H7 (cell line): ENCODE results near the gene ABCB10. TPM values are rescaled to one million over a fixed set of nuclear protein-coding genes. Genes with fewer than 3 reads are reported as not detected.
"Not testable (repeated sequence)": the region's sequence is repeated elsewhere in the genome, so short reads cannot be mapped to it uniquely, and the experiment has no call there.

ENCODE experiments used
- DNase-seq: peaks from one replicate; pipeline ENCODE4 v3.0.0; 2012
- H3K27me3 ChIP-seq: 2 replicates; pipeline ENCODE4 v1.6.0; 2011; ENCODE audit warnings: mild to moderate bottlenecking, low read length; ENCODE audit not compliant: control insufficient read depth, insufficient read depth
- H3K36me3 ChIP-seq: replicated peaks from 2 replicates; pipeline ENCODE4 v1.5.1; 2011; ENCODE audit warnings: low read length; ENCODE audit not compliant: control insufficient read depth, insufficient read depth
- H3K4me3 ChIP-seq: 2 replicates; pipeline ENCODE4 v1.5.1; 2011; ENCODE audit warnings: low read depth, mild to moderate bottlenecking, control low read depth, low read length, moderate library complexity; ENCODE audit not compliant: insufficient read depth
- total RNA-seq: library from RNA; depleted of rRNA; stranded (reverse); fragments of >200 nt; shearing (Covaris generic); gene quantifications from 2 replicates; pipeline ENCODE4 v1.2.3, GENCODE V29; 2014

ABCB10 gene
- total RNA-seq, 1 experiment from 2014 or later, result 19.8 TPM

DNA sequence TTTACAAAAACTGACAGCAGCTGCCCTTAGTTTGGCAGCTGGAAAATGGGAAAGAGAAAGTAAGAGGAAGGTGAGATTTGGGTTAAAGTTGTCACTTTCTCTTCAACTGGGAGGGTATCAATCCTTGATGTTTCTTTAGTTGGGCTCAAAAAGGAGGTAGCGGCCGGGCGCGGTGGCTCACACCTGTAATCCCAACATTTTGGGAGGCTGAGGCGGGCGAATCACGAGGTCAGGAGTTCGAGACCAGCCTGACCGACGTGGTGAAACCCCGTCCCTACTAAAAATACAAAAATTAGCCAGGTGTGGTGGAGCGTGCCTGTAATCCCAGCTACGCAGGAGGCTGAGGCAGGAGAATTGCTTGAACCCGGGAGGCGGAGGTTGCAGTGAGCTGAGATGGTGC lies 1.6 kb upstream of the ABCB10 start:
- not testable (repeated sequence) for DNase-seq, H3K4me3 ChIP-seq, H3K36me3 ChIP-seq, H3K27me3 ChIP-seq

DNA sequence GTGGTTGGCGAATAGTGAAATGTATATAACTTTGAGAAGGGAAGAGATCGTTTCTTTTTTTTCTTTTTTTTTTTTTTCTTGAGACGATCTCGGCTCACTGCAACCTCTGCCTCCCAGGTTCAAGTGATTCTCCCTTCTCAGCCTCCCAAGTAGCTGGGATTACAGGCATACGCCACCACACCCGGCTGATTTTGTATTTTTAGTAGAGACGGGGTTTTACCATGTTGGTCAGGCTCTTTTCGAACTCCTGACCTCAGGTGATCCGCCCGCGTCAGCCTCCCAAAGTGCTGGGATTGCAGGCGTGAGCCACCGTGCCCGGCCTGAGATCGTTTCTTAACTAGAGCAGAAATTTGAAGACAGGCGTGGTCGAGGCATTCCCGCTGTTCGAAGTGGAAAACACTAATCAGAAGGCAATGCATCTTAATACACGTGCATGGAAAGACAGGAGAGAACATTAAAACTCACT lies 862 bp upstream of the ABCB10 start:
- not testable (repeated sequence) for H3K27me3 ChIP-seq, H3K36me3 ChIP-seq, DNase-seq
- peak overlapping the region; percentile 75 for H3K4me3 ChIP-seq

DNA sequence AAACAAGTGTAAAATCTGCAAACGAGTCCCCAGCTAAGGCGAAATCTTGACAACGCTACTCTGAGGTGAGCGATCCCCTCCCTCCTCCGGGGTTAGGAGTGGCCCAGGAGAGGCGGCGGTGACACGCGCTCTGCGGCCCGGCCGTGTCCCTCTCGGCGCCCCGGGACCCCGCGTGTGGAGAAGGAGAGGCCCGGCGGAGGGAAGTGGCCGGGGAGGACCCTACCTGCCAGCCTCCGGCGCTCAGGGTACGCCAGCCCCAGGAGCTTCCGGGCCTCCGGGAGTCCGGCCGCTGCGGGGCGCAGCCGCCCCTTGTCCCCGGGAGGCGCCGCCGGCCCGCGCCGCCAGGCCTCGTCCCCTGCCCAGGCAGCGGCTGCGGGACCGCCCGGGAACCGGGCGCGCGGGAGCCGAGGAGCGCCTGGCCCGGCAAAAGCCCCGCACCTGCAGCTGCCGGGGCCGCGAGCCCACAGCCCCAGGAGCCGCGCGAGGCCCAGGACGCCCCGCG lies 543 bp downstream of the ABCB10 start:
- peak; percentile 80 for DNase-seq
- H3K36me3 ChIP-seq, result no peaks in the 10 kb centered on the region
- peak overlapping the region; percentile 75 for H3K4me3 ChIP-seq

DNA sequence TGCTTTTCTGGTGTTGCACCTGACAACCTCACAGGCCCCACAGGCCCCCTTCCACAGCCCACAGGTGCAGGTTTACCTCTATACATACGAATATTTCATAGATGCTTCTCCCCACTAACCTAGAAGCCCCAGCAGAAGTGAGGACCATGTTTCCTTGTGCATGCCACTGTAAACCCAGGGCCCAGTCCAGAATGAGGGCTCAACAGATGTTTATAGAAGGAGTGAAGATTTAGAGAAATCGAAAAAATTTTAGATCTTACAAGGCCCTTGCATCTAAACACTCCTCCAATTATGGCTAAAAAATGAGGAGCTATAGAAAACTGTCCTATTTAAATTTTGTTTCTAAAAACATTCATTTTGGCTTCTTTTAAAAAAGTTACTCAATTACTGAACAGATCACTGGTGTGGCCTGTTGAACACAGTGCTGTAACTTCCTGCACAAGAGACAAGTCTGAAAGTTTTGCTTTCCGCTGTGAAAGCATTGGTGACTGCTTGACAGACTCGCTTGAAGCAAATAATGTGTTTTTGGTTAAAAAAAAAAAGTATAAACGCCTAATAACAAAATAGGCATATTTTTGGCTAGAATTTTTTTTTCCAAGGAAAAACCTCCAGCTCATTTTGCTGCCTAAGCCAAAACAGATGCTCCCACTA lies 1.2 kb downstream of the ABCB10 start:
- H3K36me3 ChIP-seq, result no peaks in the 10 kb centered on the region
- H3K27me3 ChIP-seq, result no peaks in the 10 kb centered on the region
- H3K4me3 ChIP-seq, result peak overlapping the region; percentile 75
- no peak for DNase-seq

More for the DNA sequence above, 543 bp downstream of the ABCB10 start:
- H3K27me3 ChIP-seq, result no peaks in the 10 kb centered on the region

DNA sequence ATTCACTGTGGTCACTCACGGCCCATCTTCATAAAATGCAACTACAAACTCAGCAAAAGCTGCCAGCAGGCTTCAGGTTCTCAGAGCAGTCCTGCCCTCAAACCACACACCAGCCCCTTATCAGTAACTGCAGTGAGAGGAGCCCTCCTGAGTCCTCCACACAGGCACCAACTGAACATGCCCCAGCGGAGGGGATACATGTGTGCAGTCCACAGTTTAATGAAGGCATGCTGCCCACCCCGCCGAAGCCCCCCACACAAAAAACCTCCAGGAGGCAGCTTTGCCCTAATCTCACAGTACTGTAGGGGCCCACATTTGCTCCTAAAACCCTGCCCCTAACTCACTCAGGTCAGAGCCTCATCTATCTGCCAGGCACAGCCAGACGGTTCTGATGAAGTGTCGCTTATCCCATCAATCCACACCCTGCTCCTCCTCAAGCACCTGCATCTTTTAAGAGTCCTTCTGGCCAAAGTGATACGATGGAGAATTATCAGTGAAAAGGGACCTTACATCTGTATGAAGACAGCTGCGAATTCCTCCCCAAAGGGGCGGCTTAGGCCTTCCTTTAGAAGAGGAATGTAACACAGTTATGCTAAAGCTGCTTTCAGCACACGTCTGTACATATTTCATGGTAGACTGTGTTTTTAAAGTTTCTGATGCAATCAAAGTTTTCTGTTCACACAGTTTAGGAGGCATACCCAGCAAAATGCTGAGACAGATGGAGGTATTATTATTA lies 3.5 kb downstream of the ABCB10 start:
- no peaks in the 10 kb centered on the region for H3K36me3 ChIP-seq
- no peaks in the 10 kb centered on the region for H3K27me3 ChIP-seq
- H3K4me3 ChIP-seq, result no peak overlapping the region
- DNase-seq, result no peak

DNA sequence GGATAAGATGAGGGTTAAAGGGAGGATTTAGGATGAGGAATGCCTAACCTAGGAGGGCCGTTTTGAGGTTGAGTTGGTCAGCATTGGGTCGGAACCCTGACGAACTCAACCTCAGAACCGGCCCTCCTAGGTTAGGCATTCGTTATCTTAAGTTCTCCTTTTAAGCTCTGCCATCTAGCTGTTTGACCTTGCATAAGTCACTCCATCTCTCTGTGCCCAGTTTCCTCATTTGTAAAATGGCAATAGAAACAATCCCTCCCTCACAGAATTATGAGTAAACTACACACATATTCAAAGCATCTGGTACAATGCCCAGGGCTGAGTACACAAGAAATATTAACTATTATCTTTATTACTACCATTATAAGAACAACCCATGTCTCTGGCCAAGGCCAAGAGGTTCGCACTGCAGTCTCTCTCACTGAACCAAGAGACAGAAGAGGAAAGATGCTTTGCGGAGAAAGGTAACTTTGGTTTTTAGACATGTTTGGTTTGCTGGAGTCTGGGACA lies 4.8 kb downstream of the ABCB10 start:
- no peak for DNase-seq
- H3K36me3 ChIP-seq, result no peaks in the 10 kb centered on the region; the same call in 1 of the 2 replicates
- no peak overlapping the region for H3K4me3 ChIP-seq
- no peaks in the 10 kb centered on the region for H3K27me3 ChIP-seq

DNA sequence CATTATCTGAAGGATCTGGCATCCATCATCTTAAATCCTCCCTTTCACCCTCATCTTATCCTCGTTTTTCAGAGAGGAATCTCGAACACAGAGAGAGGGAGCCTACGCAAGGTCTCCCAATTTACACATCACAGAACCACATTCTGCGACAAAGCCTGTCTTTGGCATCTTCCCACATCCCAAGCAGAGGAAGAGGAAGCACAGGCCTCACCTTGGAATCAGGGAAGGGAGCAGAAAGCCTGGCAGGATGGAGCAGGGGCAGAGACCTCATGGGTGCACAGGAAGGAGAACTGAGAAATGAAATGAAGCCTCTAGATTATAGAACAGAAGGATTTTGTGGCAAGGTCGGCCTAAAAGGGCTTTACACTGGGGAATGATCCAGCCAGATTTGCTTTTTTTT lies 5.8 kb downstream of the ABCB10 start:
- Histone ChIP-seq H3K4me3 (no peak overlapping the region), H3K36me3 (no peaks in the 10 kb centered on the region; the same call in 1 of the 2 replicates), H3K27me3 (no peaks in the 10 kb centered on the region)
- DNase-seq, result no peak

DNA sequence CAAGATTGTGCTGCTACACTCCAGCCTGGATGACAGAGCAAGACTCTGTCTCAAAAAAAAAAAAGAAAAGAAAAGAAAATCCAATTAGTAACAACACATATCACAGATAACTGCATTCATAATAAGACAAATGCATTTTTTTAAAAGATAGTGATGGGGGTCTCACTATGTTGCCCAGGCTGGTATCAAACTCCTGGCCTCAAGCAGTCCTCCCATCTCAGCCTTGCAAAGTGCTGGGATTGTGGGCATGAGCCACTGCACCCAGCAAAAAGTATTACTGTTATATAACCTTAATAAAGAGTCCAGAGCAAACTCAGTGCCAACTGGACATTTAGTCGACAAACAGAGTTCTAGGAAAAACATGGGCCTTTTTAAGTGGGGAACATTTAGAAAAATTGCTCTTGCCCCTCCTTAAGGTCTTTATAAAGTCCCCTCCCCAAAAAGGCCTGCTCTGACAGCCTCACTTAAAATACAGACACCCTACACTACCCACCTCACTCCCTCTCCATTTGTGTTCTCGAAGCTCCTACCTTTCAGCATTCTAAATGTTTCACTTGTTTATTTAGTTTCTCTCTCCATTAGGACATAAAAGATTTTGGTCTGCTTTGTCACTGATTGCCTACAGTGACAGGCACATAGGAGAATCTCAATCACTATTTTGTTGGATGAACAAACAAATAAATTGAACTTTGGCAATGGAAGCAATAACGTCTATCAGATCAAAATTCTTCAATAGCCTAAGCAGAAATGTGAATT lies 7.5 kb downstream of the ABCB10 start:
- no peak for DNase-seq
- Histone ChIP-seq H3K4me3 (no peak overlapping the region), H3K36me3 (peaks cover 2% of the 10 kb centered on the region; the same call in 1 of the 2 replicates), H3K27me3 (no peaks in the 10 kb centered on the region)

DNA sequence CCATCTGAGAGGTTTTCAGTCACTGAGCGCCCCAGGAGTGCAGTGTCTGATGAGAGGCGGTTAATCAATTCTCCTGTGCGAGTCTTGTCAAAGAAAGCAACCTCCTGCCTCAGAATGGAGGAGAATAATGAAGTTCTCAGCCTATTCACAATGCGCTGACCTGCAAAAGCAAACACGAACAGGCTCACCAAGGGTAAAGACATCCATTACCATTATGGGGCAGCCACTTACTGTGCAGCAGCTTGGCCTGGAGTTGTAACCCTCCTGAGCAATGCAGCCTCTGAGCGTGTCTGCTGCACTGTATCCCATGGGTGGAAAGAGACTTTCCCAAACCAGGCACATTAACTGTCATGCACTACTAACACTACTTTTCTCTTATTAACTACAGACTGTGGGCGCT lies 11.0 kb downstream of the ABCB10 start:
- H3K4me3 ChIP-seq, result no peak overlapping the region
- no peaks in the 10 kb centered on the region for H3K27me3 ChIP-seq
- no peak for DNase-seq
- peaks cover 3% of the 10 kb centered on the region for H3K36me3 ChIP-seq

DNA sequence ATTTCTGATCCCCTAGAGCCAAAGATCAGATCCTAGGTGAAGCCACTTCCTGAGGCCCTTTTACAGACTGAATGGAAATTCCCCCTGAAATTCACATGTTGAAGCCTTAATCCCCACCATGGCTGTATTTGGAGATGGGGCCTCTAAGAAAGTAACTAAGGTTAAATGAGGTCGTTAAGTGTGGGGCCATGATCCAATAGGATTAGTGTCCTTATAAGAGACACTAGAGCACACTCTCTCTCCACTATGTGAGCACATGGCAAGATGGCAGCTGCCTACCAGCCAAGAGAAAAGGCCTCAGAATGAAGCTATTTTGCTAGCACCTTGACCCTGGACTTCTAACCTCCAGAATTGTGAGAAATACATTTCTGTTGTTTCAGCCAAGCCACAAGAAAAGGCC lies 13.9 kb downstream of the ABCB10 start:
- H3K36me3 ChIP-seq, result peaks cover 4% of the 10 kb centered on the region
- no peaks in the 10 kb centered on the region for H3K27me3 ChIP-seq
- no peak for DNase-seq
- no peak overlapping the region for H3K4me3 ChIP-seq

DNA sequence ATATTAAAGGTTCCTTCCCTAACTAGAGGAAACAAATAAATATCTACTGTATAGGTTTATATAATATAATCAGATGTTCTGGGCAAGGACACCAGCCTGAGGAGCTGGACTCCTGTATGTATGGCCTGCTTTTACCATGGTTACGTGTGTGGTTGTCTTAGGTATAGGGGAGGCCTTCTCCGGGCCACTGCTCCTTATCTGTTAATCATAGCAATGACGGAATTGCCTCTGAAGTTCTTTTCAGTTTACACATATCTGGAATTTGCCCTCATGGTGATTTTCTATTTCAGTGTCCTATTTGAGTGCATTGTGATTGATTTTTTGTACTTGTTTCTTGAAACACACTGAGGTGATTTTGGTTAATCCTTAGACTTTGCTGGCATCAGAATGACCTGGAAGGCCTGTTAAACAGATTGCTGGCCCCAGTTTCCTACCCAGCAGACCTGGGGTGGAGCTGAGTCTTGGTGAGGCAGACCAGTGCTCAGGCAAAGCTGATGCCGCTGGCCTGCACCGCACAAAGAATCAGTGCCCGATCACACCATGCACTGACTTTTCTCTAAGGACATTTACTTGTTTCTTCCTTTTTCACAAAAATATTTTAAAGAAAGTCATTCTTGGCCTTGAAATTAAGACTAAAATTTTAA lies 18.5 kb downstream of the ABCB10 start:
- DNase-seq, result no peak
- no peak overlapping the region for H3K4me3 ChIP-seq
- peaks cover 4% of the 10 kb centered on the region for H3K36me3 ChIP-seq
- no peaks in the 10 kb centered on the region for H3K27me3 ChIP-seq

DNA sequence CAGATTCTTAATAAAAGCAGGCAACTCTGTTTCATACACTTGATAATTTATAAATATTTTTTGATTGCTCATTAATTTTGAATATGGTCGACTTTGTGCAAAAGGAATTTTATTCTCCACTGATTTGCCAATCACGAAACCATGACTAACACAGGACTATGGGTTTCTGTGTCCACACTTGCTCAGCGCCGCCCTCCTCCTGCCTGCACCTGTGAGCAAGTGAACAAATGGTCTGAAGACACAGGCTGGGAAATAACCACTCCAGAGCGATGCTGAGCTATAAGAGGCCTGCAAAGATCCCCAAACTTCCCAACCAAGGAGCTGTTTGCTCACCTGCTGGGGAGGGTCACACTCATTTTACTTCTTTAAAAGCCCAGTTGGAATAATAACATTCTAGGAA lies 19.6 kb downstream of the ABCB10 start:
- no peak for DNase-seq
- H3K4me3 ChIP-seq, result no peak overlapping the region
- no peaks in the 10 kb centered on the region for H3K27me3 ChIP-seq
- H3K36me3 ChIP-seq, result peaks cover 4% of the 10 kb centered on the region

DNA sequence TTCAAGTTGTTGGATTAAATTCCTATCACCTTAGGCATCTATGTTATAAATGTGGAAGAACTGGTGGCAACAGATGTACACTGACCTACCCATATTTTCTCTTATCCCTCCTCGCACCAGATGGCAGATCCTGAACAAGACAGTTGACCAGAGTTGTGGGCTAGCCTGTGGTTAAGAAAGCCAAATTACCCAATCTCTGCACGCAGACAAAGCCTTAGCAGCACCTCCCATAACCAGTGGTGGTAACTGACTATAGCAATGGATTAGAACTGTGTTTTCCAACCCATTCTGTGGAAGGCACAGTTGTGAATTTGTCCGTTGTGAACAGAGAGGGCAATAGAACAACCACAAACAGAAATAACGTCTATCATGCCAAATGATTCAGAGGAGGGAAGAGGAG lies 20.6 kb downstream of the ABCB10 start:
- Histone ChIP-seq H3K27me3 (no peaks in the 10 kb centered on the region), H3K4me3 (no peak overlapping the region), H3K36me3 (peaks cover 4% of the 10 kb centered on the region)
- DNase-seq, result no peak

DNA sequence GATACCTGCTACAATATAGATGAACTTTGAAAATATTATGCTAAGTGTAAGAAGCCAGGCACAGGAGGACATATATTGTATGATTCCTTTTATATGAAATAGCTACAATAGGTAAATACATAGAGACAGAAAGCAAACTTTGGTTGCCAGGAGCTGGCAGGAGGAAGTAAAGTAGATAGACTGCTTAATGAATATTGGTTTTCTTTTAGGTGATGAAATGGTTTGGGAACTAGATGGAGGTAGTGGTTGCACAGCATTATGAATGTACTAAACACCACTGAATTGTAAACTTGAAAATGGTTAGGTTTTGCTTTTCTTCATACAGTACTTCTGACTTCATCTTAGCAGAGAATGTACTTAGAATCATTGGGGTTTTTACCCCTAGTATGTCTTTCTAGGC lies 21.5 kb downstream of the ABCB10 start:
- no peak overlapping the region for H3K4me3 ChIP-seq
- no peaks in the 10 kb centered on the region for H3K27me3 ChIP-seq
- no peak for DNase-seq
- peaks cover 4% of the 10 kb centered on the region for H3K36me3 ChIP-seq
